Measurements from ENCODE around the gene BHLHE40.

Gene BHLHE40

GRCh38 chr3:4974154-4974553 is 5.1 kb upstream of the BHLHE40 start:
- Mint-ChIP-seq H3K9me3 (peaks cover 33% of the 10 kb centered on the region), H3K36me3 (ENCODE audit: low read depth) (peaks cover 31% of the 10 kb centered on the region), H3K27ac (no peak overlapping the region), H3K4me1 (ENCODE audit: low read depth) (peaks cover 42% of the 10 kb centered on the region), H3K4me3 (no peak overlapping the region), H3K27me3 (ENCODE audit: low read depth) (no peaks in the 10 kb centered on the region)

- H3K9me3 Mint-ChIP-seq: peaks cover 19% of the 10 kb centered on the region
- H3K36me3 Mint-ChIP-seq (ENCODE audit: low read depth): peaks cover 37% of the 10 kb centered on the region
- no peaks in the 10 kb centered on the region for H3K27me3 Mint-ChIP-seq (ENCODE audit: low read depth)
- H3K4me3 Mint-ChIP-seq: peak overlapping the region; percentile 98
- H3K27ac Mint-ChIP-seq: peak overlapping the region; percentile 99
- peaks cover 42% of the 10 kb centered on the region for H3K4me1 Mint-ChIP-seq (ENCODE audit: low read depth)
Observed at GRCh38 chr3:4976109-4976508, 3.1 kb upstream of the BHLHE40 start.

- peaks cover 41% of the 10 kb centered on the region for H3K36me3 Mint-ChIP-seq (ENCODE audit: low read depth)
- H3K27me3 Mint-ChIP-seq (ENCODE audit: low read depth): no peaks in the 10 kb centered on the region
- peaks cover 46% of the 10 kb centered on the region for H3K4me1 Mint-ChIP-seq (ENCODE audit: low read depth)
- H3K27ac Mint-ChIP-seq: peak overlapping the region; percentile 99
- peak overlapping the region; percentile 98 for H3K4me3 Mint-ChIP-seq
- peaks cover 15% of the 10 kb centered on the region for H3K9me3 Mint-ChIP-seq
Observed at GRCh38 chr3:4977001-4977852, 2.0 kb upstream of the BHLHE40 start.

GRCh38 chr3:4977853-4978203 is 1.4 kb upstream of the BHLHE40 start:
- H3K9me3 Mint-ChIP-seq: peaks cover 9% of the 10 kb centered on the region
- H3K4me3 Mint-ChIP-seq: peak overlapping the region; percentile 98
- H3K36me3 Mint-ChIP-seq (ENCODE audit: low read depth): peaks cover 44% of the 10 kb centered on the region
- peak overlapping the region; percentile 99 for H3K27ac Mint-ChIP-seq
- H3K27me3 Mint-ChIP-seq (ENCODE audit: low read depth): no peaks in the 10 kb centered on the region
- H3K4me1 Mint-ChIP-seq (ENCODE audit: low read depth): peaks cover 48% of the 10 kb centered on the region

GRCh38 chr3:4978204-4978965 is 852 bp upstream of the BHLHE40 start:
- H3K27me3 Mint-ChIP-seq (ENCODE audit: low read depth): no peaks in the 10 kb centered on the region

GRCh38 chr3:4978966-4979427 is 240 bp upstream of the BHLHE40 start:
- peak overlapping the region; percentile 95 for H3K27ac Mint-ChIP-seq
- H3K27me3 Mint-ChIP-seq (ENCODE audit: low read depth): no peaks in the 10 kb centered on the region
- peaks cover 48% of the 10 kb centered on the region for H3K36me3 Mint-ChIP-seq (ENCODE audit: low read depth)
- H3K9me3 Mint-ChIP-seq: no peaks in the 10 kb centered on the region
- peak overlapping the region; percentile 98 for H3K4me3 Mint-ChIP-seq
- H3K4me1 Mint-ChIP-seq (ENCODE audit: low read depth): peaks cover 48% of the 10 kb centered on the region

More at GRCh38 chr3:4978204-4978965, 852 bp upstream of the BHLHE40 start:
- H3K36me3 Mint-ChIP-seq (ENCODE audit: low read depth): peaks cover 44% of the 10 kb centered on the region
- H3K9me3 Mint-ChIP-seq: peaks cover 4% of the 10 kb centered on the region
- peak overlapping the region; percentile 99 for H3K27ac Mint-ChIP-seq
- peaks cover 45% of the 10 kb centered on the region for H3K4me1 Mint-ChIP-seq (ENCODE audit: low read depth)
- H3K4me3 Mint-ChIP-seq: peak overlapping the region; percentile 98

- peak overlapping the region; percentile 98 for H3K4me3 Mint-ChIP-seq
- H3K27ac Mint-ChIP-seq: peak overlapping the region; percentile 95
- peaks cover 50% of the 10 kb centered on the region for H3K4me1 Mint-ChIP-seq (ENCODE audit: low read depth)
- H3K27me3 Mint-ChIP-seq (ENCODE audit: low read depth): no peaks in the 10 kb centered on the region
- no peaks in the 10 kb centered on the region for H3K9me3 Mint-ChIP-seq
- H3K36me3 Mint-ChIP-seq (ENCODE audit: low read depth): peaks cover 57% of the 10 kb centered on the region
Observed at GRCh38 chr3:4980229-4981203, 1.3 kb downstream of the BHLHE40 start.

- Mint-ChIP-seq H3K9me3 (no peaks in the 10 kb centered on the region), H3K27me3 (ENCODE audit: low read depth) (no peaks in the 10 kb centered on the region), H3K27ac (peak overlapping the region; percentile 94), H3K36me3 (ENCODE audit: low read depth) (peaks cover 65% of the 10 kb centered on the region), H3K4me1 (ENCODE audit: low read depth) (peaks cover 50% of the 10 kb centered on the region), H3K4me3 (peak overlapping the region; percentile 98)
Observed at GRCh38 chr3:4981294-4981664, 2.0 kb downstream of the BHLHE40 start.

GRCh38 chr3:4981665-4982494 is 2.6 kb downstream of the BHLHE40 start:
- Mint-ChIP-seq H3K9me3 (no peaks in the 10 kb centered on the region), H3K4me3 (peak overlapping the region; percentile 98), H3K27me3 (ENCODE audit: low read depth) (no peaks in the 10 kb centered on the region), H3K4me1 (ENCODE audit: low read depth) (peaks cover 48% of the 10 kb centered on the region), H3K27ac (peak overlapping the region; percentile 94), H3K36me3 (ENCODE audit: low read depth) (peaks cover 66% of the 10 kb centered on the region)

- H3K27ac Mint-ChIP-seq: peak overlapping the region; percentile 94
- H3K9me3 Mint-ChIP-seq: no peaks in the 10 kb centered on the region
- no peaks in the 10 kb centered on the region for H3K27me3 Mint-ChIP-seq (ENCODE audit: low read depth)
- peak overlapping the region; percentile 98 for H3K4me3 Mint-ChIP-seq
- H3K36me3 Mint-ChIP-seq (ENCODE audit: low read depth): peaks cover 66% of the 10 kb centered on the region
- peaks cover 45% of the 10 kb centered on the region for H3K4me1 Mint-ChIP-seq (ENCODE audit: low read depth)
Observed at GRCh38 chr3:4982773-4983738, 3.8 kb downstream of the BHLHE40 start.

- Mint-ChIP-seq H3K27me3 (ENCODE audit: low read depth) (no peaks in the 10 kb centered on the region), H3K27ac (peak overlapping the region; percentile 94), H3K9me3 (no peaks in the 10 kb centered on the region), H3K36me3 (ENCODE audit: low read depth) (peaks cover 66% of the 10 kb centered on the region), H3K4me1 (ENCODE audit: low read depth) (peaks cover 51% of the 10 kb centered on the region), H3K4me3 (peak overlapping the region; percentile 98)
Observed at GRCh38 chr3:4983739-4984510, 4.7 kb downstream of the BHLHE40 start.

- no peaks in the 10 kb centered on the region for H3K9me3 Mint-ChIP-seq
- peaks cover 55% of the 10 kb centered on the region for H3K4me1 Mint-ChIP-seq (ENCODE audit: low read depth)
- H3K36me3 Mint-ChIP-seq (ENCODE audit: low read depth): peaks cover 63% of the 10 kb centered on the region
- peak overlapping the region; percentile 94 for H3K27ac Mint-ChIP-seq
- no peaks in the 10 kb centered on the region for H3K27me3 Mint-ChIP-seq (ENCODE audit: low read depth)
- H3K4me3 Mint-ChIP-seq: peak overlapping the region; percentile 98
Observed at GRCh38 chr3:4984511-4984864, 5.3 kb downstream of the BHLHE40 start.

Measured in T-helper 1 cell treated with Interleukin-12 subunit alpha and Interleukin-12 subunit beta and Interleukin-4 antibody, amounts not matched to agents 30 μg/mL and 1 μg/mL, for 36 hours (primary cell).